Measurements from ENCODE around the gene CTNNAL1.

DNA sequence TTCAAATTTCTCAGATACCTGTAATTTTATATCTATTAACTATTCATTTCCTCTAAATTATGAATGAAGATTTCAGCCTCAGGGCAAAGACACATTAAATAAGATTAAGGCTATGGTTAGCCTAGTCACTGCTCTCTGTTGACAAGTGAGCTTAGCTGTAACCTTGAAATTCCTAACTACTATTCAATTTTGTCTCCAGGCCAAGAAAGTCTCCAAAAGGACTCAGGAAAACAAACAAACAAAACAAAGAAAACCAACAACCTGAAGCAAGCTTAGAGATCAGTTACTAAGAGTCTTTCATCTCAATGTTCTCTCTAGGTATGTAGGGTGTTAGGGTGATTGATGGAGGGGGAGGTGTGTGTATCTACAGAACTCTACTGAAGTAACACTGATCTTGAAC, 9.6 kb upstream of the CTNNAL1 start:
- TF ChIP-seq EZH2 (IDR thresholded peaks at IDR 0.05; ENCODE audit: low read length): no peak
- TF ChIP-seq, protein P1, sequence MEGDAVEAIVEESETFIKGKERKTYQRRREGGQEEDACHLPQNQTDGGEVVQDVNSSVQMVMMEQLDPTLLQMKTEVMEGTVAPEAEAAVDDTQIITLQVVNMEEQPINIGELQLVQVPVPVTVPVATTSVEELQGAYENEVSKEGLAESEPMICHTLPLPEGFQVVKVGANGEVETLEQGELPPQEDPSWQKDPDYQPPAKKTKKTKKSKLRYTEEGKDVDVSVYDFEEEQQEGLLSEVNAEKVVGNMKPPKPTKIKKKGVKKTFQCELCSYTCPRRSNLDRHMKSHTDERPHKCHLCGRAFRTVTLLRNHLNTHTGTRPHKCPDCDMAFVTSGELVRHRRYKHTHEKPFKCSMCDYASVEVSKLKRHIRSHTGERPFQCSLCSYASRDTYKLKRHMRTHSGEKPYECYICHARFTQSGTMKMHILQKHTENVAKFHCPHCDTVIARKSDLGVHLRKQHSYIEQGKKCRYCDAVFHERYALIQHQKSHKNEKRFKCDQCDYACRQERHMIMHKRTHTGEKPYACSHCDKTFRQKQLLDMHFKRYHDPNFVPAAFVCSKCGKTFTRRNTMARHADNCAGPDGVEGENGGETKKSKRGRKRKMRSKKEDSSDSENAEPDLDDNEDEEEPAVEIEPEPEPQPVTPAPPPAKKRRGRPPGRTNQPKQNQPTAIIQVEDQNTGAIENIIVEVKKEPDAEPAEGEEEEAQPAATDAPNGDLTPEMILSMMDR (optimal IDR thresholded peaks at IDR 0.05 in 1 of 3, IDR thresholded peaks at IDR 0.05 in 1 of 3, conservative IDR thresholded peaks at IDR 0.05 in 1 of 3; ENCODE audit: extremely low read depth in 1 of 3, insufficient read depth in 2 of 3, low read length in 3 of 3): no peak
